Mucosa of descending colon (tissue), 3 donors: ENCODE data around the gene SLC46A1. TPM values are rescaled to one million over a fixed set of nuclear protein-coding genes. Genes with fewer than 3 reads are reported as not detected.
"Not testable (repeated sequence)": the region's sequence is repeated elsewhere in the genome, so short reads cannot be mapped to it uniquely, and the experiment has no call there.

Experiments used
- ATAC-seq: fragments of 200-7000 bp; cut with Tn5 transposase; one replicate; pipeline ENCODE4 v1.9.1; 2020; ENCODE audit warnings: mild to moderate bottlenecking, moderate library complexity
- DNase-seq, 3 donors: peaks; one replicate each; pipeline ENCODE4 v3.0.0-alpha.2; 2020
- H3K36me3 ChIP-seq: fragments of 200-600 bp; one replicate; pipeline ENCODE4 v1.8.0; 2021; ENCODE audit warnings: low read depth, mild to moderate bottlenecking
- H3K4me1 ChIP-seq: fragments of 200-600 bp; one replicate; pipeline ENCODE4 v1.8.0; 2021; ENCODE audit warnings: low read depth, mild to moderate bottlenecking
- H3K4me3 ChIP-seq: fragments of 200-600 bp; one replicate; pipeline ENCODE4 v1.8.0; 2021; ENCODE audit warnings: mild to moderate bottlenecking
- H3K9me3 ChIP-seq: fragments of 200-600 bp; one replicate; pipeline ENCODE4 v1.8.0; 2021; ENCODE audit warnings: mild to moderate bottlenecking
- CTCF ChIP-seq: fragments of 200-600 bp; IDR thresholded peaks from one replicate; pipeline ENCODE4 v1.8.0; 2022; ENCODE audit warnings: antibody characterized with exemption, mild to moderate bottlenecking
- intact Hi-C, 2 donors: fragments of 100-400 bp; cut with DNase I in 1 of 2; cut with micrococcal nuclease in 1 of 2; formaldehyde crosslinking; loops; one replicate each; pipeline versions ENCODE4 v1.11.0 to v1.11.1; 2022; cut with DNase I, micrococcal nuclease
- long read RNA-seq, 2 donors: library from polyadenylated mRNA; unstranded; transcript quantifications; one replicate each; pipeline ENCODE4 v2.0.0, GENCODE V29; 2019 to 2021
- total RNA-seq, 3 donors: library from RNA; stranded (reverse); fragmentation: NEBNext Ultra II Directional in 2 of 3; extraction: Animal tissue kit (Norgen Biotek cat#: 25700) in 2 of 3; gene quantifications; one replicate each; pipeline versions ENCODE4 v1.2.1 to v1.2.4, GENCODE V29; 2021 to 2023
- donor health status: DM: no; HTN: no; CAD: no; lungs with moderate emphysema.
- donor health status: DM: no; HTN: no; CAD: no.
- donor health status: DM: no; HTN: yes; CAD: no.

SLC46A1 gene
- 1 to 10 TPM; 4.2 to 10.0 (median 8.6) TPM for total RNA-seq
- long read RNA-seq, donor 1, full-length matches to known transcripts = 2 of 4 reads
- long read RNA-seq, donor 1, partial matches to known transcripts = 1 of 4 reads
- long read RNA-seq, donor 1, other reads (novel, unspliced or antisense) = 1 of 4 reads
- long read RNA-seq, donor 2, full-length matches to known transcripts = 2 of 2 reads
- long read RNA-seq, donor 2, partial matches to known transcripts = 0 of 2 reads
- long read RNA-seq, donor 2, other reads (novel, unspliced or antisense) = 0 of 2 reads

GRCh38 chr17:28405632-28406472, at the start of gene SLC46A1:
TSS of gene SLC46A1 (minus strand) at chr17:28406212. CDS start at chr17:28406114, 98 bp downstream.
- peak within 1 kb of the TSS; percentile 46 for H3K4me3 ChIP-seq
- H3K36me3 ChIP-seq = no peaks in the 10 kb centered on the region
- ATAC-seq = peak; percentile 73
- TF ChIP-seq CTCF = no peak
- intact Hi-C loops = no loop called here
- no peaks in the 10 kb centered on the region for H3K9me3 ChIP-seq
- H3K4me1 ChIP-seq = peaks cover 9% of the 10 kb centered on the region
- DNase-seq = peak; percentile 60 to 73 (median 70)

GRCh38 chr17:28449859-28450258, 43.8 kb upstream of the SLC46A1 start:
- Histone ChIP-seq H3K4me3 (no peak overlapping the region), H3K4me1 (no peaks in the 10 kb centered on the region), H3K36me3 (no peaks in the 10 kb centered on the region), H3K9me3 (no peaks in the 10 kb centered on the region)
- DNase-seq (no peak), ATAC-seq (no peak)
- intact Hi-C loops = no loop called here
- TF ChIP-seq CTCF = no peak

DNA sequence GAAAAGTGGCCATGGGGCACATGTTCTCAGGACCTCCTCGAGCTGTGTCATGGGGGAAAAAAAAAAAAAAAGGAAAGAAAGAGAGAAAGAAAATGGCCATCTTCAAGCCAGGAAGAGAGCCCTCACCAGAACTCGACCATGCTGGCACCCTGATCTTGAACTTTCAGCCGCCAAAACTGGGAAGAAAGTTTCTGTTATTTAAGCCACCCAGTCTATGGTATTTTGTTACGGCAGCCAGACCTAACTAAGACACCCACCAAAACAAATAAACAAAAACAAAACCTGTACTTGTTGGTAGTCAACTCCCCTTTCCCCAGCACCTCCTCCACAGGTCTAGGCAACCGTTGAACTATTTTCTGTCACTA, 41.4 kb upstream of the SLC46A1 start:
- intact Hi-C loops = no loop called here
- ATAC-seq (no peak), DNase-seq (no peak)
- TF ChIP-seq CTCF = no peak
- H3K9me3 ChIP-seq = no peaks in the 10 kb centered on the region
- H3K4me1 ChIP-seq = no peaks in the 10 kb centered on the region
- H3K36me3 ChIP-seq = no peaks in the 10 kb centered on the region
- no peak overlapping the region for H3K4me3 ChIP-seq

DNA sequence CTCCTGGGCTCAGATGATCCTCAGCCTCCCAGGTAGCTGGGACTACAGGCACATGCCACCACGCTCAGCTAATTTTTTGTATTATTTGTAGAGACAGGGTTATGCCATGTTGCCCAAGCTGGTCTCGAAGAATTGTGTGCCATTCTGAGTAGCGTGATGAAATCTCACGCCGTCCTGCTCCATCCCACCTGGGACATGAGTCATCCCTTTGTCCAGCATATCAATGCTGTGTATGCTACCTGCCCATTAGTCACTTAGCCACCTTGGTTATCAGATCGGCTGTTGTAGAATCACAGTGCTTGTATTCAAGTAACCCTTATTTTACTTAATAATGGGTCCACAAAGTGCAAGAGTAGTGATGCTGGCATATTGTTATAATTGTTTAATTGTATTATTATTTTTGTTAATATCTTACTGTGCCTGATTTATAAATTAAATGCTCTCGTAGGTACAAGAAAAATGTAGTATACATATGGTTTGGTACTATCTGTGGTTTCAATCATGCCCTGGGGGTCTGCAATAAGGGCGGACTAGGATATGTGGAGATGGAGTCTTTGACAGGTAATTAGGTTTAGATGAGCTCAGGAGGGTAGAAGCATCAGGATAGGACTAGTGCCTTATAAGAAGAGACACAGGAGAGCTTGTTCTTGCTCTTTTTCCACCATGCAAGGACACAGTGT, 40.8 kb upstream of the SLC46A1 start:
- intact Hi-C loops = no loop called here
- DNase-seq (no peak), ATAC-seq (no peak)
- Histone ChIP-seq H3K36me3 (no peaks in the 10 kb centered on the region), H3K9me3 (no peaks in the 10 kb centered on the region), H3K4me3 (no peak overlapping the region), H3K4me1 (no peaks in the 10 kb centered on the region)
- TF ChIP-seq CTCF = no peak

DNA sequence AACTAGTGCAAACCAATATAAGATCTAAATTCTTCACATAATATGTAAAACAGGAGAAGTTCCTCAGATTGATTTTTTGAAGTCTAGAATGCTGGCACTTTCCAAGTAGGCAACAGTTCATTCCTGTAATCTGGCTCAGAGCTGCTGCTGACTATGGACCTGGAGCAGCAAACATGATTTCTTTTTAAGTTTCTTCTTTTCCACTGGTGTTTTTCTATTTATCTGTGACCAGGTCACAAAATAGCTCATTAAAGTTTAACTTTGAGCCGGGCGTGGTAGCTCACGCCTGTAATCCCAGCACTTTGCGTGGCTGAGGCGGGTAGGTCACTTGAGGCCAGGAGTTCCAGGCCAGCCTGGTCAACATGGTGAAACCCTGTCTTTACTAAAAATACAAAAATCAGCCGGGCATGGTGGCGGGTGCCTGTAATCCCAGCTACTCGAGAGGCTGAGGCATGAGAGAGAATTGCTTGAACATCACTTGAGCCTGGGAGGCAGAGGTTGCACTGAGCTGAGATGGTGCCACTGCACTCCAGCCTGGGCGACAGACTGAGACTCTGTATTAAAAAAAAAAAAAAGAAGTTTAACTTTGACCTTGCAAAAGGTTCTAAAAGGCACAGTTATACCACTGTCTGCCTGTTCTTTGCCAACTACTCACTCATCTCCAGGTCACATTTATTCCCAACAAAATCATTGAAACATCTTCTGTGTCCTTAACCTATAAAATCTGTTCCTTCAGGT, 38.1 kb upstream of the SLC46A1 start:
- no peak overlapping the region for H3K4me3 ChIP-seq
- intact Hi-C loops = no loop called here
- TF ChIP-seq CTCF = no peak
- H3K36me3 ChIP-seq = no peaks in the 10 kb centered on the region
- ATAC-seq (peak; percentile 71), DNase-seq (peak in 1 of 3 donors; percentile 21)
- H3K9me3 ChIP-seq = no peaks in the 10 kb centered on the region
- no peaks in the 10 kb centered on the region for H3K4me1 ChIP-seq

- H3K36me3 ChIP-seq, H3K4me3 ChIP-seq, H3K9me3 ChIP-seq, H3K4me1 ChIP-seq, intact Hi-C loops, DNase-seq: not testable (repeated sequence)
- ATAC-seq = peak; percentile 59
Measured at GRCh38 chr17:28434326-28434725, 28.3 kb upstream of the SLC46A1 start.
